ENCODE results near the gene WIPF3.

DNA sequence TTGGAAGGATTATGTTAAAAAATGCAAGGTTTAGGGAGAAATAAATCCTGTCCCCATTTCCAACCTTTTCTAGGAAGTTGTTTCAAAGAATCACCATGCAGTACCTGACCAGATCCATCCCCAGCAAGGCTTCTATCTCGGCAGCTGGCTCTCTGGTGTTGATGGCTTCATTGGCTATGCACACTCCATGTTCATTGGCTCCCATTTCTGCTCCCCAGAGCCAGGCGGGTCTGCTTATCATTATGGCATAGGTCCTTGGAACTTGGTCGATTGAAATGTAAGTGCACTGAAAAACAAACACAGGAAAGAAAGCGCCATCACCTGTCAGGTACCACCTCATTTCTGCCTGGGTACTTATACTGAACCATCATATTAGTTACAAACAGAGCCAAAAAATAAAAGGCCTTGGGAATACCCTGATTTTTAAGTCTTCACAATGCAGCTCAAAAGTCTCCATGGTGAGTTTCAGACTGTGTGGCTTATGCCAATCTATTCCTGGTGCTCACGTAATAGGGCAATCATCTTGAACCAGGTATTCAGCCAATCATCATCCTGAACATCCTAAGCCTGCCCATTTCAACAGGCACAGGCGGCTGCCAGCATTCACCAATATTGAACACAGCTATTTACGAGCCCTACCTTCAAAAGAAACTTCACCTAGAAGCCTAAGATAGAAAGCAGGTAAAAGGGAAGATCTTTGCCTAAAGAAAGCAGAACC, 148.9 kb downstream of the WIPF3 start:
- TF ChIP-seq EP300 (IDR thresholded peaks at IDR 0.05) (no peak), POLR2A (IDR thresholded peaks at IDR 0.05) (no peak)
- TF ChIP-seq, protein P1, sequence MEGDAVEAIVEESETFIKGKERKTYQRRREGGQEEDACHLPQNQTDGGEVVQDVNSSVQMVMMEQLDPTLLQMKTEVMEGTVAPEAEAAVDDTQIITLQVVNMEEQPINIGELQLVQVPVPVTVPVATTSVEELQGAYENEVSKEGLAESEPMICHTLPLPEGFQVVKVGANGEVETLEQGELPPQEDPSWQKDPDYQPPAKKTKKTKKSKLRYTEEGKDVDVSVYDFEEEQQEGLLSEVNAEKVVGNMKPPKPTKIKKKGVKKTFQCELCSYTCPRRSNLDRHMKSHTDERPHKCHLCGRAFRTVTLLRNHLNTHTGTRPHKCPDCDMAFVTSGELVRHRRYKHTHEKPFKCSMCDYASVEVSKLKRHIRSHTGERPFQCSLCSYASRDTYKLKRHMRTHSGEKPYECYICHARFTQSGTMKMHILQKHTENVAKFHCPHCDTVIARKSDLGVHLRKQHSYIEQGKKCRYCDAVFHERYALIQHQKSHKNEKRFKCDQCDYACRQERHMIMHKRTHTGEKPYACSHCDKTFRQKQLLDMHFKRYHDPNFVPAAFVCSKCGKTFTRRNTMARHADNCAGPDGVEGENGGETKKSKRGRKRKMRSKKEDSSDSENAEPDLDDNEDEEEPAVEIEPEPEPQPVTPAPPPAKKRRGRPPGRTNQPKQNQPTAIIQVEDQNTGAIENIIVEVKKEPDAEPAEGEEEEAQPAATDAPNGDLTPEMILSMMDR (IDR thresholded peaks at IDR 0.05) = no peak

All from upper lobe of left lung (tissue), 4 donors.